GM06990 (cell line): ENCODE data around the gene SYPL2.
A peak's percentile ranks its signal among the peaks of the same experiment; 100 is the strongest.

Source experiments
- DNase-seq: peaks from one replicate; pipeline ENCODE4 v3.0.0-alpha.2; 2011; ENCODE audit not compliant: insufficient read length; ENCODE audit errors: extremely low read depth
- H3K27me3 ChIP-seq: replicated peaks from 2 replicates; pipeline ENCODE4 v1.6.0; 2011; ENCODE audit warnings: low read length; ENCODE audit not compliant: control insufficient read depth, insufficient read depth
- H3K36me3 ChIP-seq: 2 replicates; pipeline ENCODE4 v1.5.1; 2011; ENCODE audit warnings: low read length; ENCODE audit not compliant: control insufficient read depth, insufficient read depth
- H3K4me3 ChIP-seq: replicated peaks from 2 replicates; pipeline ENCODE4 v1.5.1; 2011; ENCODE audit warnings: low read depth, mild to moderate bottlenecking, control low read depth, low read length
- TF ChIP-seq, protein P1 (sequence below): IDR thresholded peaks from 2 replicates; pipeline ENCODE4 v1.5.1; 2011; ENCODE audit warnings: low read length, control low read depth, mild to moderate bottlenecking, inconsistent platforms; ENCODE audit not compliant: insufficient read depth, poor library complexity, severe bottlenecking

The SYPL2 gene

DNA sequence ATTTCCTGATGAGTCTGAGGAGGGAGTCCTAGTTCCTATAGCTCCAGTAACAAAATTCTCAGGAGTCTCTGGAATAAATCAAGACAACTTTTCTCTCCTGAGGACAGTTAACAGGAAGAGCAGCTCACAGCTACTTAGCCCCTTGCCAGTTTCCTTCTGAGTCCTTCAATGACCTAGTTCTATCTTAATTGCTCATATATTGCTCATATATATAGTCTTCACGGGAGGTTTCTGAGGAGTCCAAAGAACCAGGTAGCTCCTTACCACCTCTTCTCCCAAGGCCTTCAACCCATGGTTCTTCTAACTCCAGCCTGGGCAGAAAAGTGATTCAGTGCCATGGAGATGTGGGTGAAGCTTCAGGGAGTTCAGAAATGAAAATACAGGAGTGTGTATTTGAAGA lies 38.6 kb downstream of the SYPL2 start:
- no peak for DNase-seq
- no peaks in the 10 kb centered on the region for H3K27me3 ChIP-seq
- TF ChIP-seq, protein P1, sequence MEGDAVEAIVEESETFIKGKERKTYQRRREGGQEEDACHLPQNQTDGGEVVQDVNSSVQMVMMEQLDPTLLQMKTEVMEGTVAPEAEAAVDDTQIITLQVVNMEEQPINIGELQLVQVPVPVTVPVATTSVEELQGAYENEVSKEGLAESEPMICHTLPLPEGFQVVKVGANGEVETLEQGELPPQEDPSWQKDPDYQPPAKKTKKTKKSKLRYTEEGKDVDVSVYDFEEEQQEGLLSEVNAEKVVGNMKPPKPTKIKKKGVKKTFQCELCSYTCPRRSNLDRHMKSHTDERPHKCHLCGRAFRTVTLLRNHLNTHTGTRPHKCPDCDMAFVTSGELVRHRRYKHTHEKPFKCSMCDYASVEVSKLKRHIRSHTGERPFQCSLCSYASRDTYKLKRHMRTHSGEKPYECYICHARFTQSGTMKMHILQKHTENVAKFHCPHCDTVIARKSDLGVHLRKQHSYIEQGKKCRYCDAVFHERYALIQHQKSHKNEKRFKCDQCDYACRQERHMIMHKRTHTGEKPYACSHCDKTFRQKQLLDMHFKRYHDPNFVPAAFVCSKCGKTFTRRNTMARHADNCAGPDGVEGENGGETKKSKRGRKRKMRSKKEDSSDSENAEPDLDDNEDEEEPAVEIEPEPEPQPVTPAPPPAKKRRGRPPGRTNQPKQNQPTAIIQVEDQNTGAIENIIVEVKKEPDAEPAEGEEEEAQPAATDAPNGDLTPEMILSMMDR: no peak
- no peak overlapping the region for H3K4me3 ChIP-seq
- H3K36me3 ChIP-seq: no peaks in the 10 kb centered on the region; the same call in 1 of the 2 replicates

DNA sequence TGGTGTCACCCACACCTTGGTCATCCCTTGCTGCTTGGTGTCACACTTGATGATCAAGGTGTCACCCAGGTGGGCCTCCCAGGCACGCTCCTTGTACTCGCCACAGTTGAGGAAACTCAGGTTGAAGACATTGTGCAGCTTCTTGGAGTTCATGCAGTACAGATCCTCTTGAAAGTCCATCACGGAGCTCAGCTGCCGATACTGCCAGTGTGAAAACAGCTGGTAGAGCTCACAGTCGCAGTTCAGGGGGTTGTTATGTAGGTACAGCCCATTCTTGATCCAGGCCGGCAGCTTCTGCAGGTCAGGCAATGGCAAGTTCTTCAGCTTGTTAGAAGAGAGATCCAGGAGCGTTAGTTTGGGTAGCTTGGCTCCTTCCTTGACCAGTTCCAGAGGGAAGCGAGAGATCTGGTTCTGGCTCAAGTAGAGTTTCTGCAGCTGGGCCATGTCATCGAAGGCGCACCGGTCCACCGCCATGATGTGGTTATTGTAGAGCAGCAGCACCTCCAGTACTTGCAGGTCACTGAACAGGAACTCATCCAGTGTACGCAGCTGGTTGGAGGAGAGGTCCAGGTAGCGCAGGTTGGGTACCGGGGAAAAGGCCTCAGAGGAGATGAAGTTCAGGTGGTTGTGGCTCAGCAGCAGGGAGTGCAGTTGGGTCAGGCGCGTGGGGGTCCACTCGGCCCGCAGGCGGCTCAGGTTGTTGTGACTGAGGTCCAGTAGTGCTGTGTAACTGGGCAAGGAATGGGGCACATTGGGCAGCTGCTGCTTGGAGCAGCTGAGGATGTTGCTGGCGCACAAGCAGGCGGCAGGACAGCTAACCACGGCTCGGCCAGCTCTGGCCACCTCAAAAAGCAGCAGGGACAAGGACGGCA lies 41.9 kb downstream of the SYPL2 start:
- TF ChIP-seq, protein P1: no peak
- Histone ChIP-seq H3K36me3 (no peaks in the 10 kb centered on the region), H3K4me3 (no peak overlapping the region), H3K27me3 (no peaks in the 10 kb centered on the region)
- DNase-seq: no peak

DNA sequence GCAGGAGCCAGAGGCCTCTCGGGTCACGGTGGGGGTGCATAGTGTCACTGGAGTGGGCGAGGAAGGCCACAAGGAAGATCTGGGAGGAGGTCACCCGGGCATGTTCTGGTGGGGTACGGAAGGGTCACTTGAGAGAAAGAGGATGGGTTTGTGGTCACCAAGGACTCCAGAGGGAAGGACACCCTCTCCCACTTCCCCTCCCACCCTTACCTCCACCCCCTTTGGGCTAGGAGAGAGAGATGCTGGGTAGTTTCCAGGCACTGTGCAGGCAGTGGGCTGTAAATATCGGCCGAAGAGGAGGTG lies 42.5 kb downstream of the SYPL2 start:
- TF ChIP-seq, protein P1: no peak
- DNase-seq: no peak
- Histone ChIP-seq H3K27me3 (no peaks in the 10 kb centered on the region), H3K4me3 (peak overlapping the region; percentile 71), H3K36me3 (no peaks in the 10 kb centered on the region)

DNA sequence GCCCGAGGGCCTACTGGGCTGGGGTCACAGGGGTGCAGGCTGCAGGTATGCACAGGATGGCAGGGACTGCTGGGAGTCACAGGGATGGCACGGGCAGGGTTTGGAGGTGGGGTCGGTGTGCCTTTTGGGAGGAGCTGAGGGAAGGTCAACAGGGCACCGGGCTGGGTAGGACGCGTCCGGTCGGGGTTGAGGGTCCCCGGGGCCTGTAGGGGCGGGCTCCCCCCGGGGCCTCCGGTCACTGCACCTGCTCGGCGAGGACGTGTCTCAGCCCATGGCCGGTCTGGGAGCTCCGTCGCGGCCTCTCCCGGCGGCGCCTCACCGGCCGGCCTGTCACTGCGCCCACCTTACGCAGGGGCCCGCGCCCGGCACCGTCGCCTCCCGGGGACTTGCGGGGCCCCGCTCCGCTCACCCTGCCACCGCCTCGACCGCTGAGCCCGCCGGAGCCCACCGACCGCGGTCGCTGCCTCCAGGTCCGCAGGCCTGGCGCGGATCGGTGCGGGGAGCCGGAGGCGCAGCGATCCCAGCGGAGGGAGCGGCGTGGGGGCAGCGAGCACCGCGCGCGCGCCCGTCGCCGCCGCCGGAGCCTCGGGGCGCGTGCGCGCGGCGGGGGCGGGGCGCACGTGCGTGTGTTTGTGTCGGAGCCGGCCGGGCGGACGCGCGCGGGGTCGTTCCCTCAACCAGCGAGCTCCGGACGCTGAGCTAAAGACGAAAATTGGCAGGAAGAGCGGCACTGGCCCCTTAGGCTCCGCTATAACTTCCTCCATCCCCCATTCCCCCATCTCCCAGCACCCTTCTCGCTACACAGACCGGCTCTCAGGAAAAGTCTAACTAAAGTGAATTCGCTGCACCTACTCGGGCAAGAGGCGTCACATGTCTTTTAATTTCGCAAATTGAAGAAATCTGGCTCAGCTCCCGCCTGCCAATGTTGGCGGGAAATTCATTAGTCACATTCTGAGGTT lies 43.1 kb downstream of the SYPL2 start, which contains the start of gene AMIGO1:
Gene AMIGO1 (minus strand): TSS at position 552 of the 959 bp plus-strand sequence. CDS start 815 bp downstream, outside the sequence.
- Histone ChIP-seq H3K27me3 (no peaks in the 10 kb centered on the region), H3K4me3 (peak within 1 kb of the TSS; percentile 71), H3K36me3 (no peaks in the 10 kb centered on the region)
- TF ChIP-seq, protein P1: no peak
- DNase-seq: peak; percentile 75

DNA sequence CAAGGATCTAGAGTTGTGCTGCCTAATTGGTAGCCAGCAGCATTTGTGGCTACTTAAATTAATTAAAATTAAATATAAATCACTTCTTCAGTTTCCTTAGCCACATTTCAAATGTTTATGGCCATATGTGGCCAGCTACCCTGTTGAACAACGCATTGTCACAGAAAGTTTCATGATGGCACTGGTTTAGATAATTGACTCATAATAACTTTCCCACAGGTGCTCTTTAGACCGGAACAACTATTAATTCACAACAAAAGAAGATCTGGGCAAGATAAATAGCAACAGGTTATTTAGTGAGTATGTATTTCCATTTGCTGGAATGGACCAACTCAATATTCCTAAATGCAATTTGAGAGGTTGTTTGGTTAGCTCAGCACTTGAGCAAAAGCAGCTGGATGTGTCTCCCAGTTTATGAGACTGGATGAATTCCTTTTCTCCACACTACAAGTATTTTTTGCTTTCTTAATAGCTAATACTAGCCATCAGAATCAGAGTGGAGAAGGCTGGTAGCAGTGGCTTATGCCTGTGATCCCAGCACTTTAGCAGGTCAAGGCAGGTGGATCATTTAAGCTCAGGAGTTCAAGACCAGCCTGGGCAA lies 46.9 kb downstream of the SYPL2 start:
- no peak for DNase-seq
- Histone ChIP-seq H3K27me3 (no peaks in the 10 kb centered on the region), H3K4me3 (no peak overlapping the region), H3K36me3 (no peaks in the 10 kb centered on the region)
- TF ChIP-seq, protein P1: no peak
